HL-60 (cell line): ENCODE results near the gene RPS6KC1.

ENCODE experiments used
- DNase-seq, 2 experiments: peaks; one replicate each; pipeline ENCODE4 v3.0.0-alpha.2; 2010 to 2020; ENCODE audit warnings: low read depth in 1 of 2, low spot score in 1 of 2
- H3K27ac ChIP-seq: fragments of 250-450 bp; sonication (Bioruptor Pico); replicated peaks from 2 replicates; pipeline ENCODE4 v1.5.1; 2020; ENCODE audit warnings: mild to moderate bottlenecking, moderate library complexity
- H3K27me3 ChIP-seq: fragments of 250-450 bp; sonication (Bioruptor Pico); 2 replicates; pipeline ENCODE4 v1.5.1; 2021; ENCODE audit warnings: mild to moderate bottlenecking, moderate library complexity; ENCODE audit not compliant: insufficient read depth, poor library complexity, severe bottlenecking
- H3K4me3 ChIP-seq: replicated peaks from 2 replicates; pipeline ENCODE4 v1.5.1; 2011; ENCODE audit warnings: mild to moderate bottlenecking, control low read depth, low read length; ENCODE audit not compliant: insufficient read depth
- CTCF ChIP-seq: IDR thresholded peaks from one replicate; pipeline ENCODE4 v1.5.1; 2011; ENCODE audit warnings: low read length, control low read depth, inconsistent platforms; ENCODE audit not compliant: insufficient read depth
- GABPA ChIP-seq: IDR thresholded peaks from 2 replicates; pipeline ENCODE4 v1.6.1; 2012; ENCODE audit warnings: low read depth
- POLR2AphosphoS5 ChIP-seq: IDR thresholded peaks from 2 replicates; pipeline ENCODE4 v1.6.1; 2012; ENCODE audit warnings: low read depth
- SPI1 ChIP-seq: IDR thresholded peaks from 2 replicates; pipeline ENCODE4 v1.6.1; 2012; ENCODE audit warnings: low read depth, mild to moderate bottlenecking, borderline replicate concordance
- TF ChIP-seq, protein P1 (sequence below): IDR thresholded peaks from 2 replicates; pipeline ENCODE4 v1.6.1; 2012; ENCODE audit warnings: low read depth; ENCODE audit not compliant: insufficient replicate concordance

RPS6KC1 gene

DNA sequence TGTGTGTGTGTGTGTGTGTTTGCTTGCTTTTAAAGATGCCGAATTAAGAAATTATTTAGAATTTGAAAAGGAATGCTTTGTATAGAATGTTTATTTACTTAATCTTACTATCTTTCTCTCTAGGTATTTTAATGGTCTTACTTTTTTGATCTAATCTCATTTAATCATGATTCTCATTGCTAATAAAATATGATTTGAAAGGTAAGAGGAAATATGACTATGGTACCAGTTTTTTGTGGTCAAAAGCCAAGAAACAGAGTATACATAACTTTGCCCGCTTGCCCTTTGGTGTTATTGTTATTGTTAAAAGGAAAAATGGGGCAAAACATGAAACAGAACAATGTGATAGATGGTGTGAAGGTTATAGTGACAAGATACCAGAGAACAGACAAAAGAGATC, 74.6 kb downstream of the RPS6KC1 start:
- H3K27me3 ChIP-seq, result no peaks in the 10 kb centered on the region
- no peak overlapping the region for H3K4me3 ChIP-seq
- TF ChIP-seq, protein P1, sequence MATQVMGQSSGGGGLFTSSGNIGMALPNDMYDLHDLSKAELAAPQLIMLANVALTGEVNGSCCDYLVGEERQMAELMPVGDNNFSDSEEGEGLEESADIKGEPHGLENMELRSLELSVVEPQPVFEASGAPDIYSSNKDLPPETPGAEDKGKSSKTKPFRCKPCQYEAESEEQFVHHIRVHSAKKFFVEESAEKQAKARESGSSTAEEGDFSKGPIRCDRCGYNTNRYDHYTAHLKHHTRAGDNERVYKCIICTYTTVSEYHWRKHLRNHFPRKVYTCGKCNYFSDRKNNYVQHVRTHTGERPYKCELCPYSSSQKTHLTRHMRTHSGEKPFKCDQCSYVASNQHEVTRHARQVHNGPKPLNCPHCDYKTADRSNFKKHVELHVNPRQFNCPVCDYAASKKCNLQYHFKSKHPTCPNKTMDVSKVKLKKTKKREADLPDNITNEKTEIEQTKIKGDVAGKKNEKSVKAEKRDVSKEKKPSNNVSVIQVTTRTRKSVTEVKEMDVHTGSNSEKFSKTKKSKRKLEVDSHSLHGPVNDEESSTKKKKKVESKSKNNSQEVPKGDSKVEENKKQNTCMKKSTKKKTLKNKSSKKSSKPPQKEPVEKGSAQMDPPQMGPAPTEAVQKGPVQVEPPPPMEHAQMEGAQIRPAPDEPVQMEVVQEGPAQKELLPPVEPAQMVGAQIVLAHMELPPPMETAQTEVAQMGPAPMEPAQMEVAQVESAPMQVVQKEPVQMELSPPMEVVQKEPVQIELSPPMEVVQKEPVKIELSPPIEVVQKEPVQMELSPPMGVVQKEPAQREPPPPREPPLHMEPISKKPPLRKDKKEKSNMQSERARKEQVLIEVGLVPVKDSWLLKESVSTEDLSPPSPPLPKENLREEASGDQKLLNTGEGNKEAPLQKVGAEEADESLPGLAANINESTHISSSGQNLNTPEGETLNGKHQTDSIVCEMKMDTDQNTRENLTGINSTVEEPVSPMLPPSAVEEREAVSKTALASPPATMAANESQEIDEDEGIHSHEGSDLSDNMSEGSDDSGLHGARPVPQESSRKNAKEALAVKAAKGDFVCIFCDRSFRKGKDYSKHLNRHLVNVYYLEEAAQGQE, result no peak
- H3K27ac ChIP-seq, result no peak overlapping the region
- DNase-seq, result no peak

- Histone ChIP-seq H3K27ac (no peak overlapping the region), H3K4me3 (no peak overlapping the region), H3K27me3 (no peaks in the 10 kb centered on the region)
- no peak for DNase-seq
- TF ChIP-seq SPI1, result no peak
- no peak for TF ChIP-seq POLR2AphosphoS5
- TF ChIP-seq, protein P1, result no peak
- TF ChIP-seq CTCF, result no peak
- no peak for TF ChIP-seq GABPA
Observed at GRCh38 chr1:213127074-213127473, 76.0 kb downstream of the RPS6KC1 start.

DNA sequence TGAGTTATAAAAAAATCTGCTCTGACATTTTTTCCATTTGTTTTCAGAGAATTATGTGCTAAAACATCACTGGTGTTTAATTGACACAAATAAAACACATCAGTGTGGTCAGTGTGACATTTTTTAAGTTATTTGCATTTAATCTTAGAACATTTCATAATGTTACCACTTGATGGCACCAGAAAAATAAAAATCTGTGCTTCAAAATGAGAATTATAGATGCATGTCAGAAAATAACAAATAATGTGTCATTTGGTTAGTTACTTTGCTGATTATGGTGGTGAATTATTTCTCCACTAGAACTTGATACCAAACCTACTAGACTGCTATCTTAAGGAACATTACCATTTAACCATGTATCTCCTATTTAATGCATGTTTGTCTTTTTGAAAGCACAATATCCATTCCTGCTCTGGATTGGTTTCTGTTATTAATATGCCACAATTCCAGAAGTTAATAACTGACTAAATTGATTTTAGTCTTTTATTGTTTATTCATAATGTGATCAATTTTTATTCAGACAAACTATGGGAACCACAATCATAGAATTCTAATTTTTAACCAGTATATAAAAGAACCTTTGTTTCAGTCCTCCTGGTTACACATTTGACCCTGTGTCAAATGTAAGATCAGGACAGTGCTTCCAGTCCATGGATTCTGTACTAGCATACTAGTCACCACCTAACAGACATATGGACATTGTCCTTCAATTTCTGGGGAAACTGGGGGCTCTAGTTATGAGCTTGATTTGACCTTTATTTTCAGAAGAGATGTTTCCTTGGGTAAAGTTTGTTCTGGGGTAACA, 81.0 kb downstream of the RPS6KC1 start:
- TF ChIP-seq CTCF (no peak), SPI1 (no peak), POLR2AphosphoS5 (no peak), GABPA (no peak)
- TF ChIP-seq, protein P1, result no peak
- H3K4me3 ChIP-seq, result no peak overlapping the region
- H3K27me3 ChIP-seq, result no peaks in the 10 kb centered on the region
- no peak overlapping the region for H3K27ac ChIP-seq
- DNase-seq, result no peak
